ENCODE measurements around the gene REV1.

DNA sequence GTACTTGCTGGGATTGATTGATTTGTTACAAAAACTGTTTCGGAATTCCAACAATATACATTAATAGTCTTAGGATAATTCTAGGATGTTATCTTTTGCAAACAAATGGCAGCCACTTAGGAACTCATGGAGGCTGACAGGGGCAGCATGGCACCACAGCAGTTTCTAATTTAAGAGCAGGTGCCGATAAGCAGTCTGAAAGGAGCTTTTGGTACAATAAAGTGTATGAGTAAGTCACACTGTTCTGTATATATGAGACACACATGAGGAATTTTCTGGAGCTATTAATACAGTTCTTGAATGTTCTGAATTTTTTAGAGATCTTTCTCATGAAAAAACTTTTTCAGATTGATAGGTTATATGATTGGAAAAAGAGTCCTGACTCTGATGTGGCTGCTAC is 100.4 kb downstream of the REV1 start:
- TF ChIP-seq, protein P1, sequence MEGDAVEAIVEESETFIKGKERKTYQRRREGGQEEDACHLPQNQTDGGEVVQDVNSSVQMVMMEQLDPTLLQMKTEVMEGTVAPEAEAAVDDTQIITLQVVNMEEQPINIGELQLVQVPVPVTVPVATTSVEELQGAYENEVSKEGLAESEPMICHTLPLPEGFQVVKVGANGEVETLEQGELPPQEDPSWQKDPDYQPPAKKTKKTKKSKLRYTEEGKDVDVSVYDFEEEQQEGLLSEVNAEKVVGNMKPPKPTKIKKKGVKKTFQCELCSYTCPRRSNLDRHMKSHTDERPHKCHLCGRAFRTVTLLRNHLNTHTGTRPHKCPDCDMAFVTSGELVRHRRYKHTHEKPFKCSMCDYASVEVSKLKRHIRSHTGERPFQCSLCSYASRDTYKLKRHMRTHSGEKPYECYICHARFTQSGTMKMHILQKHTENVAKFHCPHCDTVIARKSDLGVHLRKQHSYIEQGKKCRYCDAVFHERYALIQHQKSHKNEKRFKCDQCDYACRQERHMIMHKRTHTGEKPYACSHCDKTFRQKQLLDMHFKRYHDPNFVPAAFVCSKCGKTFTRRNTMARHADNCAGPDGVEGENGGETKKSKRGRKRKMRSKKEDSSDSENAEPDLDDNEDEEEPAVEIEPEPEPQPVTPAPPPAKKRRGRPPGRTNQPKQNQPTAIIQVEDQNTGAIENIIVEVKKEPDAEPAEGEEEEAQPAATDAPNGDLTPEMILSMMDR (IDR thresholded peaks at IDR 0.05): no peak
- TF ChIP-seq EZH2 (IDR thresholded peaks at IDR 0.05): no peak
- no peak for TF ChIP-seq EZH2phosphoT487 (IDR thresholded peaks at IDR 0.05)
